Activated CD8-positive, alpha-beta memory T cell treated with anti-CD3 and anti-CD28 coated beads, Interleukin-2, amount 10 ng/mL, durations not matched to agents 7 days and 5 days (primary cell): ENCODE results near the gene GPC6. TPM values are rescaled to one million over a fixed set of nuclear protein-coding genes. Genes with fewer than 3 reads are reported as not detected.

Experiments used
- ATAC-seq: fragments of 150-1000 bp; cut with Tn5 transposase; one replicate; pipeline ENCODE4 v1.10.0; 2021; ENCODE audit warnings: moderate library complexity
- CTCF ChIA-PET: fragments of 350-600 bp; sonication (Branson Sonifier 250); formaldehyde crosslinking; loops from one replicate; lab custom pipeline; 2021; ENCODE audit warnings: antibody characterized with exemption; lab: Charles Lee
- DNase-seq: peaks from one replicate; pipeline ENCODE4 v3.0.0-alpha.2; 2020
- H3K27ac Mint-ChIP-seq: one replicate; pipeline ENCODE4 v1.8.0; 2021; ENCODE audit warnings: mild to moderate bottlenecking, mixed read lengths
- H3K27me3 Mint-ChIP-seq: one replicate; pipeline ENCODE4 v1.8.0; 2021; ENCODE audit warnings: mixed read lengths
- H3K36me3 Mint-ChIP-seq: one replicate; pipeline ENCODE4 v1.8.0; 2021; ENCODE audit warnings: mild to moderate bottlenecking, mixed read lengths
- H3K4me1 Mint-ChIP-seq: one replicate; pipeline ENCODE4 v1.8.0; 2021; ENCODE audit warnings: mixed read lengths
- H3K4me3 Mint-ChIP-seq: one replicate; pipeline ENCODE4 v1.8.0; 2021; ENCODE audit warnings: mild to moderate bottlenecking, moderate library complexity, mixed read lengths
- H3K9me3 Mint-ChIP-seq: one replicate; pipeline ENCODE4 v1.8.0; 2022; ENCODE audit warnings: low read depth, mixed read lengths
- total RNA-seq, 2 experiments: library from RNA; stranded (reverse); gene quantifications; one replicate each; pipeline ENCODE4 v1.2.3, GENCODE V29; 2021

The GPC6 gene
- total RNA-seq, 2 experiments from 2014 or later, result not detected

DNA sequence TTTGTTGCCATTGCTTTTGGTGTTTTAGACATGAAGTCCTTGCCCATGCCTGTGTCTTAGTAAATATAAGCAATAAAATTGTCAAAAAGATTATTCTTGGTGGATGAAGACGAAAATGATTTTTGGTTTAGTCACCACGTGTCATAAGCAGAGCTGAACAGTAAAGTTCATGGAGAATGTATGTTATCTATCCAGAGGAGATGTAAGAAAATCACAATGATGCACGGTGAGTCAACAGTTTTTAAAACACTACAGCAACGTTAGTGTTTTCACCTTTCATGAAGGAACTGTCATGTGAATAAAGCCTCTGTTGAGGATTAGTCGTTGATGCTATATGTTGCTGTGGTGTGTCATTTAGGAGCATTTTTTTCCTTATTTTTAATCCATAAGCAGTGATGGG is 137.6 kb downstream of the GPC6 start:
- no peak overlapping the region for H3K27ac Mint-ChIP-seq

DNA sequence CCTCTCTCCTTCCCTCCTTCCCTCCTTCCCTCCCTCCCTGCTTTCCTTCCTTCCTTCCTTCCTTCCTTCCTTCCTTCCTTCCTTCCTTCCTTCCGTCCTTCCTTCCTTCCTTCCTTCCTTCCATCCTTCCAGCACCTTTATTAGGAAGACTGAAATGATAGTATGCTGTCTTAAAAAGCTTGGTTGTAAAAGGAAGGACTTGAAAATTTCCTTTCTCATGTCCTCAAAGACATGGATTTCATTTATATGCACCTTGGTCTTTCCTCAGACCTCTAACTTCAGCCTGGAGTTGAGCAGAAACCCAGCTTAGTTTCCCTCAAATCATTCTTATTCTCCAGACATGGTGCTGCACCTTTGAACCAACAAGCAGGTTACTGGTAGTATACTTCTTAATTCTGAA is 141.7 kb downstream of the GPC6 start:
- H3K4me1 Mint-ChIP-seq, result no peaks in the 10 kb centered on the region
- no peaks in the 10 kb centered on the region for H3K36me3 Mint-ChIP-seq
- peaks cover 3% of the 10 kb centered on the region for H3K9me3 Mint-ChIP-seq
- H3K27ac Mint-ChIP-seq, result no peak overlapping the region
- no peaks in the 10 kb centered on the region for H3K27me3 Mint-ChIP-seq
- CTCF ChIA-PET, result no interaction called here
- no peak overlapping the region for H3K4me3 Mint-ChIP-seq
- DNase-seq (no peak), ATAC-seq (no peak)

More for the DNA sequence above, 137.6 kb downstream of the GPC6 start:
- Mint-ChIP-seq H3K27me3 (no peaks in the 10 kb centered on the region), H3K36me3 (no peaks in the 10 kb centered on the region), H3K9me3 (peaks cover 3% of the 10 kb centered on the region), H3K4me3 (no peak overlapping the region), H3K4me1 (no peaks in the 10 kb centered on the region)
- CTCF ChIA-PET, result no interaction called here
- no peak for ATAC-seq
- DNase-seq, result no peak

DNA sequence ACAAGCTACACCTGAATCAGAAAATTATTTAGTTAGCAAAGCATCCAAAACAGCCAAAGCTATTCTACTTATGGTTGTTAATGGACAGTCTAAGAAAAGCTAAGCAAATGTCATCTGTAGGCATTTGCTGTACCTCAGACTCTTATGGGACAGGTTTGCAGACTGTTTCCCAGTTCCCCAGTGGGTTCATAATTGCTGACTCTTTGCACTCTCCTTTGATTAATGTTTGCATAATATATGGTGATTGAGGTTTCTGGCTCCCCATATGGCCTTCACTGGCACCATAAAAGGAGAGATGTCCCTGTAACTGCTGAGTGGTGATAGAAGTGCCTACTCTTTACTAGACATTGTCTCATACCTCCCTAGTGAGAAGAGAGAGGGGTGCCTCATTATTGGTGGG is 142.1 kb downstream of the GPC6 start:
- no peak for ATAC-seq
- H3K4me1 Mint-ChIP-seq, result no peaks in the 10 kb centered on the region

DNA sequence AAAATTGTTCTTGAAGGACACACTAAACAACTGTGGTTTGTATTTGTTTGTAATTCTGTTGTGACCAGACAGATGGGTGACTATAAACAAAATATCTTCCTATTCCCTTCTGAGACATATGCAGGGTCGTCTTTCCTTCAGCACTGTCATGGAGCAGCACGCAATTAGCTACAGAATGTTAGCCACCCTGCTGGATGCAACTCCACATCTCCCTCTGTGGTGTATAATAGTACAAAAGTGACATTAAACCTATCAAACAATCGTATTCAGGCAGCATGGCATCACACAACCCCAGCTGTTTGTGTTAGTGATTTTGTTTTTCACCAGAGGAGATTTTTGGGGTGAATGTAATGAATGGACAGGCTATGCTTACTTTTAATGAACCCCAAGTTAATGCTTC is 146.2 kb downstream of the GPC6 start:
- CTCF ChIA-PET, result no interaction called here
- Mint-ChIP-seq H3K4me1 (no peaks in the 10 kb centered on the region), H3K9me3 (no peaks in the 10 kb centered on the region), H3K36me3 (no peaks in the 10 kb centered on the region), H3K4me3 (no peak overlapping the region), H3K27me3 (no peaks in the 10 kb centered on the region), H3K27ac (no peak overlapping the region)
- no peak for ATAC-seq
- no peak for DNase-seq

More for the DNA sequence above, 142.1 kb downstream of the GPC6 start:
- CTCF ChIA-PET, result no interaction called here
- no peak overlapping the region for H3K4me3 Mint-ChIP-seq
- H3K36me3 Mint-ChIP-seq, result no peaks in the 10 kb centered on the region
- no peak for DNase-seq
- H3K9me3 Mint-ChIP-seq, result peaks cover 3% of the 10 kb centered on the region
- no peak overlapping the region for H3K27ac Mint-ChIP-seq
- H3K27me3 Mint-ChIP-seq, result no peaks in the 10 kb centered on the region

GRCh38 chr13:93375491-93375890 is 148.9 kb downstream of the GPC6 start:
- Mint-ChIP-seq H3K9me3 (no peaks in the 10 kb centered on the region), H3K27me3 (no peaks in the 10 kb centered on the region), H3K4me3 (no peak overlapping the region), H3K4me1 (no peaks in the 10 kb centered on the region), H3K27ac (no peak overlapping the region), H3K36me3 (no peaks in the 10 kb centered on the region)
- ATAC-seq (no peak), DNase-seq (no peak)
- CTCF ChIA-PET, result no interaction called here

DNA sequence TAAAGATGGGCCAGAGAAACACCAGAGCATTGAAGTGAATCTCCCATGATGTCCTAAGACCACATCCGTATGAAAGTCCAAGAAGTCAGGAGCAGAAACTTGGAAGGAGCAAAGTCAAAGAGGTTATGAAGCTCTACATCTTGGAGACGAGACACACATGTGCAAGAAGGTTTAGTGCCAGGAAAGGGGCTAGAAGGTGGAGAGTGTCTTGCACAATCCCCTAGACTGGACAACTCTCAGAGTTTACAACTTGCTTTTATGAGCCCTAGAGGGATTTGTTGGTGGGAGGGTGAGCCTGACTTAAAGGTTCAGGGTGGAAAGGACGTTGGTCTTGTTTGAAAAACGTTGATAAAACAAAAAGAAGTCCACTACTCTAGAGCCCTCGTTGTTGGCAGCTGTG is 150.6 kb downstream of the GPC6 start:
- Mint-ChIP-seq H3K27me3 (no peaks in the 10 kb centered on the region), H3K9me3 (no peaks in the 10 kb centered on the region), H3K4me1 (no peaks in the 10 kb centered on the region), H3K4me3 (no peak overlapping the region), H3K36me3 (no peaks in the 10 kb centered on the region), H3K27ac (no peak overlapping the region)
- ATAC-seq, result no peak
- no peak for DNase-seq
- CTCF ChIA-PET, result no interaction called here

- Mint-ChIP-seq H3K36me3 (no peaks in the 10 kb centered on the region), H3K27ac (no peak overlapping the region), H3K9me3 (peaks cover 2% of the 10 kb centered on the region), H3K4me3 (no peak overlapping the region), H3K27me3 (no peaks in the 10 kb centered on the region), H3K4me1 (no peaks in the 10 kb centered on the region)
- CTCF ChIA-PET, result no interaction called here
- ATAC-seq (no peak), DNase-seq (no peak)
Measured at GRCh38 chr13:93378184-93378583, 151.6 kb downstream of the GPC6 start.

GRCh38 chr13:93386116-93386515 is 159.5 kb downstream of the GPC6 start:
- no peaks in the 10 kb centered on the region for H3K27me3 Mint-ChIP-seq
- no peak overlapping the region for H3K4me3 Mint-ChIP-seq
- H3K36me3 Mint-ChIP-seq, result no peaks in the 10 kb centered on the region
- CTCF ChIA-PET, result no interaction called here
- DNase-seq, result no peak
- peaks cover 2% of the 10 kb centered on the region for H3K9me3 Mint-ChIP-seq
- no peaks in the 10 kb centered on the region for H3K4me1 Mint-ChIP-seq
- no peak for ATAC-seq
- H3K27ac Mint-ChIP-seq, result no peak overlapping the region

- no peak overlapping the region for H3K27ac Mint-ChIP-seq
- H3K4me1 Mint-ChIP-seq, result no peaks in the 10 kb centered on the region
- no peaks in the 10 kb centered on the region for H3K27me3 Mint-ChIP-seq
- H3K9me3 Mint-ChIP-seq, result no peaks in the 10 kb centered on the region
- CTCF ChIA-PET, result no interaction called here
- DNase-seq (no peak), ATAC-seq (no peak)
- no peak overlapping the region for H3K4me3 Mint-ChIP-seq
- H3K36me3 Mint-ChIP-seq, result no peaks in the 10 kb centered on the region
Measured at GRCh38 chr13:93388701-93389100, 162.1 kb downstream of the GPC6 start.

- ATAC-seq (no peak), DNase-seq (no peak)
- Mint-ChIP-seq H3K36me3 (no peaks in the 10 kb centered on the region), H3K9me3 (no peaks in the 10 kb centered on the region), H3K27ac (no peak overlapping the region), H3K4me1 (no peaks in the 10 kb centered on the region), H3K4me3 (no peak overlapping the region), H3K27me3 (no peaks in the 10 kb centered on the region)
- CTCF ChIA-PET, result no interaction called here
Measured at GRCh38 chr13:93397619-93398018, 171.0 kb downstream of the GPC6 start.

DNA sequence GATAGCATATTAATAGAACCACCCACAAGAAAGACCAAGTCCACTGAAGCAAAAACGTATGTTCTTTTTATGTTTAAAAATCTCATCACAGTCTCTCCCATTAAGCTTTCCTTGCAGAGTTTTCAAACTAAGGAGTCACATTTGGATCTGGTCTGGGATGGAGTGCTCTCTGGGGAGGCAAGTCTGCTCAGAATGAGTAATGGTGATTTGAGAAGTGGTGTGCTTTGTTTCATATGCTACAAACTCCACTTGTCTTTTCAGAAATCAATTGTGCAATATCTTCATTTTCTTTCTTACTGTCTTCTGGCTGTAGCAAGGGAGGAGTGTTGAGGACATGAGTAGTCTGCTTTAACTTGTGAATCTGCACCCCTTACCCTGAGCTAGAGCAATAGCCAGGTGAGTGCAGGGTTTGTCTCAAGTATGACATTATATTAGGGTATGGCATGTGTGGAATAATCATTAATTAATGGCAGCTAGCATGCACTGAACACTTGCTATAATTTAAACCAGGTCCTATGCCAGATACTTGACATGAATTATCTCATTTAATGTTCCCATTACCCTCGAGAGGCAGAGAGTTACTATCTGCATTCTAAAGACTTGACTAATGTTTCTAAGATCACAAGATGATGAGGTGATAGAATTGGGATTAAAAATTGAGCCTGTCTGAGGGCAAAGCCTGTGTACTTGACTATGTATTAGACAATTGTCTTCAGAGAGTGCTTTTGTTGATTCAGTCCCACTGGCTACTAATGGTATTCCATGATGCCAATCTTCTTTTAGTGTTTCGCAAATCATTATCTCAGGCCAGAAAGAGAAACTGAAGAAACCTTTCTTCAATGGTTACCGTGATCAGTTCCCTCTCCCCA is 171.8 kb downstream of the GPC6 start:
- no peaks in the 10 kb centered on the region for H3K9me3 Mint-ChIP-seq
- H3K4me3 Mint-ChIP-seq, result no peak overlapping the region
- H3K4me1 Mint-ChIP-seq, result no peaks in the 10 kb centered on the region
- H3K27me3 Mint-ChIP-seq, result no peaks in the 10 kb centered on the region
- CTCF ChIA-PET, result no interaction called here
- no peak overlapping the region for H3K27ac Mint-ChIP-seq
- H3K36me3 Mint-ChIP-seq, result no peaks in the 10 kb centered on the region
- DNase-seq, result no peak
- no peak for ATAC-seq

GRCh38 chr13:93399212-93399611 is 172.6 kb downstream of the GPC6 start:
- Mint-ChIP-seq H3K27ac (no peak overlapping the region), H3K9me3 (no peaks in the 10 kb centered on the region)

DNA sequence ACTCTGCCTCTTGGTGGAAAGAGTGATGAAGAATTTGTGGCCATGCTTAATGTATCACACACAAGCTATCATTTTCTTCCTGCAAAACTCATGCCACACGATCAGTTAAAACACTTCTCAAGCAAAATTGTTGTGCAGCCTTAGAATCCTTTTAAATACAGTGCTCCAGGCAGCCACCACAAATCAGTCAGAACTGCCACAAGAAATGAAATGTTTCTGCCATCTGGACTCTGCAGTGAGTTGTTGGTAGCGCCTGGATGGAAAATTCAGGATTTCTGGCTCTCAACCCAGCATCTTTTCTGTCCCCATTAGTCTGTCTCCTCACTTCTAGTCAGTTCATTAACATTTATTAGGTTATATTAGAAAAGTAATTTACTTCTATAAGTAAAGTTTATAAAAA is 179.5 kb downstream of the GPC6 start:
- Mint-ChIP-seq H3K9me3 (no peaks in the 10 kb centered on the region), H3K27ac (no peak overlapping the region), H3K27me3 (no peaks in the 10 kb centered on the region), H3K36me3 (no peaks in the 10 kb centered on the region), H3K4me3 (no peak overlapping the region), H3K4me1 (no peaks in the 10 kb centered on the region)
- ATAC-seq, result no peak
- CTCF ChIA-PET, result no interaction called here
- DNase-seq, result no peak

More at GRCh38 chr13:93399212-93399611, 172.6 kb downstream of the GPC6 start:
- Mint-ChIP-seq H3K36me3 (no peaks in the 10 kb centered on the region), H3K27me3 (no peaks in the 10 kb centered on the region), H3K4me3 (no peak overlapping the region), H3K4me1 (no peaks in the 10 kb centered on the region)
- DNase-seq, result no peak
- CTCF ChIA-PET, result no interaction called here
- no peak for ATAC-seq

DNA sequence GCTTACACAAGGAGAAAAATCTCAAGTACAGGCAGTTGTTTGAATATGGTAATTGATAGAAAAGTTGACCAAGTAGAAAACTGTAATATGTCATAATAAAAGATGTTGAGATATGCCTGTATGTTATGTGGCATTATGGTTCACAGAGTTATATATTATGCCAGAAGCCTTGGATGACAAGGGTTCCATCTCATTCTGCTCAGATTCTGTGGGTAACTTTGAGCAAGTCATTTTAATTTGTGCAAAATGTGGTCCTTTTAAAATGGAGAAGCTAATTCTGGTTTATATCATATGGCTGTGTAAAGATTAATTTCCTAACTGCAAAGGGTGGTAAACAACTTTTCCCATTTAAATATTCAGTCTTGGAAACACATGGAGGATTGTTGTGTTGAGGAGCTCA is 180.9 kb downstream of the GPC6 start:
- no peak for ATAC-seq
- no peaks in the 10 kb centered on the region for H3K36me3 Mint-ChIP-seq
- no peak for DNase-seq

More for the DNA sequence above, 180.9 kb downstream of the GPC6 start:
- H3K4me3 Mint-ChIP-seq, result no peak overlapping the region
- H3K9me3 Mint-ChIP-seq, result no peaks in the 10 kb centered on the region
- H3K4me1 Mint-ChIP-seq, result no peaks in the 10 kb centered on the region
- CTCF ChIA-PET, result no interaction called here
- no peaks in the 10 kb centered on the region for H3K27me3 Mint-ChIP-seq
- no peak overlapping the region for H3K27ac Mint-ChIP-seq
